GM19467 (cell line): Measurements from ENCODE around the gene NT5DC2.

ENCODE experiments used
- ATAC-seq: cut with Tn5 transposase; IDR thresholded peaks from one replicate; pipeline ENCODE4 v1.9.1; 2021; ENCODE audit warnings: mild to moderate bottlenecking, moderate library complexity; ENCODE audit not compliant: unreplicated experiment

Gene NT5DC2

GRCh38 chr3:52525680-52526561, 7.7 kb downstream of the NT5DC2 start:
- ATAC-seq, result no peak

GRCh38 chr3:52524752-52525679, 8.6 kb downstream of the NT5DC2 start:
- ATAC-seq, result no peak

- no peak for ATAC-seq
Observed at GRCh38 chr3:52524258-52524751, 9.4 kb downstream of the NT5DC2 start.

GRCh38 chr3:52523386-52524257, 10.0 kb downstream of the NT5DC2 start:
- no peak for ATAC-seq

- no peak for ATAC-seq
Observed at GRCh38 chr3:52522651-52523251, 10.9 kb downstream of the NT5DC2 start.

- no peak for ATAC-seq
Observed at GRCh38 chr3:52521881-52522650, 11.6 kb downstream of the NT5DC2 start.

- ATAC-seq, result no peak
Observed at GRCh38 chr3:52521488-52521824, 12.2 kb downstream of the NT5DC2 start.

GRCh38 chr3:52520716-52521487, 12.8 kb downstream of the NT5DC2 start:
- ATAC-seq, result no peak

- no peak for ATAC-seq
Observed at GRCh38 chr3:52520141-52520667, 13.5 kb downstream of the NT5DC2 start.

GRCh38 chr3:52519445-52520140, 14.1 kb downstream of the NT5DC2 start:
- no peak for ATAC-seq

- no peak for ATAC-seq
Observed at GRCh38 chr3:52518723-52519444, 14.8 kb downstream of the NT5DC2 start.

- no peak for ATAC-seq
Observed at GRCh38 chr3:52517796-52518722, 15.6 kb downstream of the NT5DC2 start.

- ATAC-seq, result no peak
Observed at GRCh38 chr3:52516509-52517195, 17.0 kb downstream of the NT5DC2 start.

- ATAC-seq, result no peak
Observed at GRCh38 chr3:52515192-52515591, 18.5 kb downstream of the NT5DC2 start.

- ATAC-seq, result no peak
Observed at GRCh38 chr3:52514576-52514975, 19.1 kb downstream of the NT5DC2 start.

- ATAC-seq, result no peak
Observed at GRCh38 chr3:52513281-52513680, 20.4 kb downstream of the NT5DC2 start.
